LNCaP clone FGC (cell line): ENCODE data around the gene XYLB.

ENCODE experiments used
- DNase-seq: peaks from one replicate; pipeline ENCODE4 v3.0.0-alpha.2; 2011; ENCODE audit warnings: low read depth
- H3K4me3 ChIP-seq: 2 replicates; pipeline ENCODE4 v1.5.1; 2011; ENCODE audit warnings: mild to moderate bottlenecking, low read depth, low read length, control low read depth
- TF ChIP-seq, protein P1 (sequence below): IDR thresholded peaks from 2 replicates; pipeline ENCODE4 v1.5.1; 2012; ENCODE audit warnings: mild to moderate bottlenecking; ENCODE audit not compliant: control insufficient read depth, insufficient read depth; ENCODE audit errors: extremely low read depth

XYLB gene

DNA sequence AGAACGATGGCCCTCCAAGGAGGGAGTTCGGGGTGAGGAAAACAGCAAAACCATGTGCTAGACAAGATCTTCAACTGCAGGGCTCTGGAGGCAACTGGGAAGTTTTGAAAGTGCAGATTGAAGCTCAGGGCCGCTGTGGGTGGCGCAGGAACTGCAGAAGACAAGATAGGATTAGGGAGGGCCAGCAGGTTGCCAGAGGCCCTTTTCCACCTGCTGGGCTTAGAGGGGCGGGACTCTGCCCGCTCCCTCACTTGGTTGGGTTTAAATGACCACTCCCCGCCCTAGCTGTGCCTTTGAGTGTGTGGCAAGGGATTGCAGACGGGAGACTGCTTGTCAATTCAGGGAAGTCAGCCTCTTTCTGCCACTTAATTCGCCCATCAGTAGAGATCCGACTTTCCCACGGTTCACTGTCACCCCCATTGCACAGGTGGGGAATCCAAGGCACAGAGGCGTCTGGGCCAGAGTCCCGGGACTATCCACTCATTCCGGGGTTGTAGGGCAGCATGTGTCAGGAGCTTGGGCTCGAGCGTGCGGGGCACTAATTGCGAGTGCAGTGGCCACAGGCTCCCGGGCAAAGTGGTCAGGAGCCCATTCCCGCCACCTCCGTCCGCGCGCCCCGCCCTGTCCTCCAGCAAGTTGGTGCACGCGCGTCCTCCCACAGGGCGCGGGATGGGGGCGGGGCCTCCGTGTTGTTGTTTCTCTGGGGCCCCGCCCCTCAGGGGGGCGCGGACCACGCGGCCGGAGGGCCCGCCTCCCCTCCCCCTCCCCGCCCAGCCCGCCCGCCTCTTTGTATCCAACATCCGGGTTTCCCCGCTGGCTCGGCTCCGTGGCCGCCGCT, 106.7 kb downstream of the XYLB start, which contains the start of gene ACVR2B:
ACVR2B (plus strand) TSS at position 816 of the 838 bp plus-strand sequence. CDS start 433 bp downstream, outside the sequence.
- peak within 1 kb of the TSS; percentile 65 for H3K4me3 ChIP-seq
- no peak for DNase-seq
- TF ChIP-seq, protein P1, sequence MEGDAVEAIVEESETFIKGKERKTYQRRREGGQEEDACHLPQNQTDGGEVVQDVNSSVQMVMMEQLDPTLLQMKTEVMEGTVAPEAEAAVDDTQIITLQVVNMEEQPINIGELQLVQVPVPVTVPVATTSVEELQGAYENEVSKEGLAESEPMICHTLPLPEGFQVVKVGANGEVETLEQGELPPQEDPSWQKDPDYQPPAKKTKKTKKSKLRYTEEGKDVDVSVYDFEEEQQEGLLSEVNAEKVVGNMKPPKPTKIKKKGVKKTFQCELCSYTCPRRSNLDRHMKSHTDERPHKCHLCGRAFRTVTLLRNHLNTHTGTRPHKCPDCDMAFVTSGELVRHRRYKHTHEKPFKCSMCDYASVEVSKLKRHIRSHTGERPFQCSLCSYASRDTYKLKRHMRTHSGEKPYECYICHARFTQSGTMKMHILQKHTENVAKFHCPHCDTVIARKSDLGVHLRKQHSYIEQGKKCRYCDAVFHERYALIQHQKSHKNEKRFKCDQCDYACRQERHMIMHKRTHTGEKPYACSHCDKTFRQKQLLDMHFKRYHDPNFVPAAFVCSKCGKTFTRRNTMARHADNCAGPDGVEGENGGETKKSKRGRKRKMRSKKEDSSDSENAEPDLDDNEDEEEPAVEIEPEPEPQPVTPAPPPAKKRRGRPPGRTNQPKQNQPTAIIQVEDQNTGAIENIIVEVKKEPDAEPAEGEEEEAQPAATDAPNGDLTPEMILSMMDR, result no peak

DNA sequence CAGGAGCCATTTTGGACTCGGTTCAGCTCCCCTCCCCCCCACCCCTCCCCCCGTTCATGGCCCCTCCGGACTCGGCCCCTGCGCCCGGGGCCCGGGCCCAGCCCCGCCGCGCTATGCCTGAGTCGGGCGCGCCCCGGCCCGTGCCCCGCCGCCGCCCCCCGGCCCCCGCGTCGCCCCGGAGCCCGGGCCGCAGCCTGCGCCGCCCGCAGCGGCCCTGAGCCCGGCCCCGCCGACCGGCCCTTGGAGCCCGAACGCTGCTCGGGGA, 107.3 kb downstream of the XYLB start:
- TF ChIP-seq, protein P1, result no peak
- H3K4me3 ChIP-seq, result peak overlapping the region; percentile 65
- DNase-seq, result no peak

DNA sequence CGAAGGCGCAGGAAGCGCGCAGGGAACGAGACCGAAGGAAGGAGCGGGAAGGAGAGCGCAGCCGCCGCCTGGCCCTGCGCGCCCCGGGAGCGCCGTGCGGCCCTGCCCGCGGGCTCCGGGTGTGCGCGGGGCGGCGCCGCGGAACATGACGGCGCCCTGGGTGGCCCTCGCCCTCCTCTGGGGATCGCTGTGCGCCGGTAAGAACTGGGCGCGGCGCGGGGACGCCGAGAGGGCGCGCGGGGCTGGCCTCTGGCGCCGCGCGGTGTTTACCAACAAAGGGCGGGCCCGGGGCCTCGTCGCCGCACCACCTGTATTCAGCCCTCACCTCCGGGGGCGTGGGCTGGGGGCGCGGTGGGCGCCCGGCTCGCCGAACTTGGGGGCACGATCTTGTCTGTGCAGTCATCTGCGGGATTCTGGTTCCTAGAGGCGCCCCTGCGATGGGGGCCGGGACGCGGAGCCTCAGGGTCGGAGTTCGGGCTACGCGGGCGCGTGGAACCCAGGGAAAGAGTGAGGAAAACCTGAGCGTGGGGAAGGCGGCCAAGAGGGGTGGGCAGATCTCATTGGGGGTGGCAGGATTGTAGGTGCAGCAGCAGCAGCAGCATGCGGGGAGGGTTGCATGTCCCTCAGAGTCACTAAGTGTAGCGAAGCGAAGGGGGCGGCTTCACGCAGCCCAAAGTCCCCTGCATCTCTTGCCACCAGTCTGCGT, 107.7 kb downstream of the XYLB start:
- peak overlapping the region; percentile 65 for H3K4me3 ChIP-seq
- DNase-seq, result no peak
- TF ChIP-seq, protein P1, result 0 out of 2 replicates have a peak, but pooled peaks have one; percentile 9

DNA sequence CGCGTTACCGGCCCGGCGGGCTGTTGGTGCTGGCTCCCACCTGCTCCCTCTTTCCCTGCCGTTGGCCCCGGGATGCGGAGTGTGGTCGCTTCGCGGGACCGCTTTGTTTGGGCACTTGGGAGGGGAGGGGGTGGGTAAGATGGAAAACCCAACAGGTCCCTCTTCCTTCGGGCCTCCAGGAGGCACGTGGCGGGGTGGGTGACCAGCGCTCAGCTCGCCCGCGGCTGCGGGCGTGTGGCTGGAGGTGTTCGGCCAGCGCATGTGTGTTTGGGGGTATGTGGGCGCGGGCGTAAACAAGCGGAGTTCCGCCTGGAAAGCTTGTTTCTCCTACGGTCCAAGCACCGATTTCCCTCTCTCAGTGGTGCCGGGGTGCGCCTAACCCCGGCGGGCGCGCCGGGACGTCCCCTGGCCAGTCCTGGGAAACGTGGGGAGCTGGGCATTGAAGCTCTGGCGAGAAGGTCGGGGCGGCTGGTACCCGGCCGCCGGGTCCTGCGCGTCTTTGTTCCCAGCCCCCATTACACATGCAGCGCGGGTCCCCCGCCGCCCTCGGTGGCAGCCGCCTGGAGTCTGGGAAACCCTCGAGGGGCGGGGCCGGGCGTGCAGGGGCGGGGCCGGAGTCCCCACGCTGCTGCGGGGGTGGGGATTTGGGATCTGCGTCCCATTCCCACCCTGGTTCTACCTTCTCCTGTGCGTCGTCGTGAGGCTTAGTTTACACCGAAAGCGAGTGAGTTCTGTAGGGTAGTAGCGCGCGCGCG, 108.5 kb downstream of the XYLB start:
- no peak for DNase-seq
- TF ChIP-seq, protein P1, result no peak
- H3K4me3 ChIP-seq, result peak overlapping the region; percentile 65

DNA sequence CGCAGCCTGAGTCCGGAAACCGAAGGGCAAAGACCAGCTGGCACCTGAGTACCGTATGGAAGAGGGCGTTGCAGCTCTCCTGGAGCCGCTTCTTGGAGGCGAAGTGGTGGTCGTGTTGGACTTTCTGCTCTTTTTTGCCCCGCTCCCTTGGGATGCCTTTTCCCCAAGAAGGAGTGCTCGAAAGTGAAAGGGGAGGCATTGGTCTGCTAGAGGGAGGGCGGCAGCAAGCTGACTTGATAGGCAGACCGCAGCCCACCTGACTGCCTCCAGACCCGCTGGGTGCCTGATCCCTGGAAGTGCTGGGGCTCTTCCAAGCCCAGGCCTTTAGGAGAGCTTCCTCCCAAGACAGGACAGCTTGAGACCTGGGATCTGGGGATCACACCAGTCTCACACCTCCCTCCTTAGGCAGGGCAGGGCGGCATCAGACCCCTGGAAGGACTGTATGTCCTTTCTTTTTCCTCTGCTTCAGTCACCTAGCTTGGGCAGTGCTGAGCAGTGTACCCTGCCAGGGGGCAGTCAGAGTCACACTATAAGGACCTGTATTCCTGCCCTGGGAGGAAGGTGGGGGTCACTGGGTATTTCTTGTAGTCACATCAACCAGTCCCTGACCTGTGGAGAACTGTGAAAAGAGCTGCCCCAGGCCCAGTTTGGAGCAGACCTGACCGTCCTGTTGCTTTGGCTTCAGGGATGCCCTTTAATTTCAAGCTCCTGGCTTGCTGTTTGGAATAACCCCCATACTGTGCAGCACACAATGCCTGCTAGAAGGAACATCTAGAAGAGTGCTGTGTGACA, 109.2 kb downstream of the XYLB start:
- TF ChIP-seq, protein P1, result no peak
- DNase-seq, result no peak
- H3K4me3 ChIP-seq, result peak overlapping the region; percentile 65

DNA sequence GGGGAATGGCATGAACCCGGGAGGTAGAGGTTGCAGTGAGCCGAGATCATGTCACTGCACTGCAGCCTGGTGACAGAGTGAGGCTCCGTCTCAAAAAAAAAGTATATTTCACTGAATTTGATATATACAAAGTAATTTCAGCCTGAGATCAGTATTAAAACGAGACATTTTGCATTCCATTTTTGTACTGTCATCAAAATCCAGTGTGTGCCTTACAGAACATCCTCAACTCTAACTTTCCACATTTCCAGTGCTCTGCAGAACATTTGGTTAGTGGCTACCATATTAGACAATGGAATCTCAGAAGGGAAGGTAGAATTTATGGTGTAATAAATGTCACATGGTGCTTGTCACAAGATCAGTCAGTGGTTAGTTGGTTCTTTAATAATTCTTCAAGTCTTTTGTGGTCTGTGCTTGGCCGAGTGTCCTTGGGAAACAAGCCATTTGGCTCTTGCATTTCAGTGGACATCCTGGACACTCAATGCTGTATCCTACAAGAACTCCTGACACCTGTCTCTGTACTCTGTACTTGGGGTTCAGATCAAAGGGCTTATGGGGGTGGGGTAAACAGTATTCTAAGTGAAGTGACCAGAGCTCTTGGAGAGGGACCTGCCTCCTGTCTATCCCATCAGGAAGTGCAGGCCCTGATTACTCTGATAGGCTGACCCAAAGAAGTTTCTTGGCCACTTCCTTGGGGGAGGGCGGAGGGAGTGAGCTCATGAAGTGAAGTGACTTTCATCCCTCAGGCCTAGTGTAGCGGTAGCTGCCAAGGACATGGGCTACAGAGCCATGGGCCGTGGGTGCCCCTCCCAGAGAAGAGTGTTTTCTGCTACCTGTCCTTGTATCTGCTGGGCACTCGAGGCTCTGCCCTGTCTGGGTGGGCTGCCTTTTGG, 110.8 kb downstream of the XYLB start:
- H3K4me3 ChIP-seq, result no peak overlapping the region
- TF ChIP-seq, protein P1, result no peak
- DNase-seq, result no peak
